ENCODE data around the gene CLOCK.

The CLOCK gene

DNA sequence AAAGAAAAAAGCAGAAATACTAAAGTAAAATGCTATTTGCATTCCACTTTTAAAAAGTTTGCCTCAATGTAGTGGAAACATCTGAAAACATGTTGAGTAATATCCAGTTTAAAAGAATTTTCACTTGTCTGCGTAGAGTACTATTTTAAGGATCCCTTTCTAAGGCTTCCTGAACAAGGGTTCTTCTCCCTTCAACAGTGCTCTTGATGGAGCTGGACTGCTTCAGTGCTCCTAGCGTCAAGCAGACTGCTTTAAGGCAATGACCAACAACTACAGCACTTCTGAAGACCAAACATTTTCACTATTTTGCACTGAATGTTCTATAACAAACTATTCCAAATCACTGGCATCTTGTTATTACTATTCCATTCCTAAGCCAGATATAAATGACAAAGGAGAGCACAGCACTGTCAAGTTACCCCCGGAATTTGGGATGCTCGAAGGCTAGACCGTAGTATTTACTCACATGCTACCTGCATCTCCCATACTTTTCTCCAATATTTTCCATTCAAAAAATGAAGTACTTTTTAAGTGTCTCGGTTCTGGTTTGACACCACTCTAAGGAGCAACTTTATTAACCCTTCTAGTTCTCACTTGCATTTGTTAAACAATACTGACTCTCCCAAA is 114.9 kb downstream of the CLOCK start:
- FAIRE-seq (no peak), DNase-seq (ENCODE audit: low spot score) (no peak)

DNA sequence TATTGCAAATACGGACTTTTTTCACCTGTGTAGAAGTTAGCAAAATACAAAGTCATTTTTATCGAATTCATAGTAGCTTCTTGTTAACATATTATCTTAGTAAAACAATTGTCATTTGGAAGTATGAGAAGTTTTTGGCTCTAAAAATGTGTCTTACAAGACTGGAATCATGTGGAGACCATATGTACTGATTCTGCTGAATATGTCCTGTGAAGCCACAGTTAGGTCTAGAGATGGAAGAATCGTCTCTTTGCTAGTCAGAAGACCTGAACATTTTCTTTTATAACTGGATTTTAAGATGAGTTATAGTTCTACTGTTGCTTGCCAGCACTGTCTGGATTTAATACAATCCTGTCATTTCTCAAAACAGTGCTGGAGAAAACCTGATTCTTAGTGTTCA is 121.9 kb downstream of the CLOCK start:
- FAIRE-seq = no peak
- no peak for DNase-seq (ENCODE audit: low spot score)

- FAIRE-seq (no peak), DNase-seq (ENCODE audit: low spot score) (no peak)
Measured at GRCh38 chr4:55416176-55416575, 130.5 kb downstream of the CLOCK start.

DNA sequence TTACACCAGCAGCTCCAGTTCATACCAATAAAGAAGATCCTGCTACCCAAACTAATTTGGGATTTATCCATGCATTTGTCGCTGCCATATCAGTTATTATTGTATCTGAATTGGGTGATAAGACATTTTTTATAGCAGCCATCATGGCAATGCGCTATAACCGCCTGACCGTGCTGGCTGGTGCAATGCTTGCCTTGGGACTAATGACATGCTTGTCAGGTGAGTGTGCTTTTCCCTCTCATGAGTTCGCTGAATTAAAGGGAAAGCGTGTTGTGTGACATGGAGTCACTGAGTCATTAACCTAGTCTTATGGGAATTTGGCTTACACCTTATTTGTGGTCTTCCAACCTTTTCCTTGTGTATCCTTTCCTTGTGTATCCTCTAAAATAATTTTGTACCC is 135.1 kb downstream of the CLOCK start:
- DNase-seq (ENCODE audit: low spot score) (no peak), FAIRE-seq (no peak)

DNA sequence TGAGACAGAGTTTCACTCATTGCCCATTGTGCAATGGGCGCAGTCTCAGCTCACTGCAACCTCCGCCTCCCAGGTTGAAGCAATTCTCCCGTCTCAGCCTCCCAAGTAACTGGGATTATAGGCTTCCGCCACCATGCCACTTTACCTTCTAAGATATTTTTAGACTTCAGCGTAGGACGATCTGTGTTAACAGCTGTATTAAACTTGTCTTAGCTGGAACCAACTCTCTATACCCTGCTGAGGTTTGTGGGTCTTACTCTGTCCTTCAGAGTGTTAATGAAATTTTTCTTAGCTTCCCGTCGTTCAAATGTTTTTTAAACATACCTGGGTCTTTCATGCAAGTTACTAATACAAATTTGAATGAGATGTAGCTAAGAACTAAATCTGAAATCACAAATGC is 136.3 kb downstream of the CLOCK start:
- DNase-seq (ENCODE audit: low spot score) (no peak), FAIRE-seq (no peak)

DNA sequence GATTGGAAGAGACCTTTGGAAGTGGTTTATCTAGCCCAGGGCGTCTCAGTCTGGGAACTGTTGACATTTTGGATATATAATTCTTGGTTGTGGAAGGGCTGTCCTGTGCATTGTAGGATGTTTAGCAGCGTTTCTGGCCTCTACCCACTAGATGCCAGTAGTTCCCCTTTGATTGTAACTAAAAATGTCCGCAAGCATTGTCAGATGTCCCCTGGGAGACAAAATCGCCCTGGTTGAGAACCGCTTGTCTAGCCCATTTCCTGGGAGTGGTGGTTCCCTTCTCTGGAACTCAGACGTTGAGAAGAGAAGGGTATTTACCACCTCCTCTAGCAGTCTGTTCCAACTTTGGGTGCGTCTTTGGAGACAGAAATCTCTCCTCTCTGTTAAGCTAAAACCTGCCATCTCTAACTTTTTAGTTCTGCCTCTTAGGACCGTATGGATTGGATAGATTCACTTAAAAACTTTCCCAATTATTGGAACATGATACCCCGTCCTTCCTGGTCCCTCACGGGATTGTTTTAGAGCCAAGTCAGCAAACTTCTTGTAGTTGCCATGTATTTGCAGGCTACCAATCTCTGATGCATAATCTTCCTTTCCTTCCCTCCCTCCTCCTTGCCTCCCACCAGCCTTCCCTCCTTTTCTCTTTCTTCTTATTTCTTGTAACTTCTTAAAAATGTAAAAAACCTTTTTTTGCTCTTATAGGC is 137.1 kb downstream of the CLOCK start:
- DNase-seq (ENCODE audit: low spot score) = peak; percentile 67
- no peak for FAIRE-seq

GRCh38 chr4:55407764-55408163 is 138.9 kb downstream of the CLOCK start:
- no peak for FAIRE-seq
- no peak for DNase-seq (ENCODE audit: low spot score)

GRCh38 chr4:55407119-55407518 is 139.6 kb downstream of the CLOCK start:
- FAIRE-seq = no peak
- DNase-seq (ENCODE audit: low spot score) = no peak

DNA sequence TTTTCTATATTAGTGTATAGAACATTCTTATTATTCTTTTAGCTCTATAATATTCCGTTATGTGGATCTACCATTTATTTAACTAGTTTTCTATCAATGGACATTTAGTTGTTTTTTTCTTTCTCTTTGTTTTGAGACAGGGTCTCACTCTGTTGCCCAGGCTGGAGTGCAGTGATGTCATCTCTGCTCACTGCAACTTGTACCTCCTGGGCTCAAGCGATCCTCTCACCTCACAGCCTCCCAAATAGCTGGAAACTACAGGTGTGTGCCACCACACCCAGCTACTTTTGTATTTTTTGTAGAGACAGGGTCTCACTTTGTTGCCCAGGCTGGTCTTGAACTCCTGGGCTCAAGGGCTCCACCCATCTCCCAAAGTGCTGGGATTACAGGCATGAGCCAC is 140.2 kb downstream of the CLOCK start:
- DNase-seq (ENCODE audit: low spot score) (no peak), FAIRE-seq (no peak)

GRCh38 chr4:55405073-55405472 is 141.6 kb downstream of the CLOCK start:
- no peak for FAIRE-seq

GRCh38 chr4:55399581-55399980 is 147.1 kb downstream of the CLOCK start:
- DNase-seq (ENCODE audit: low spot score) (no peak), FAIRE-seq (no peak)

More at GRCh38 chr4:55405073-55405472, 141.6 kb downstream of the CLOCK start:
- DNase-seq (ENCODE audit: low spot score) = no peak

- FAIRE-seq (no peak), DNase-seq (ENCODE audit: low spot score) (no peak)
Measured at GRCh38 chr4:55398966-55399365, 147.7 kb downstream of the CLOCK start.

GRCh38 chr4:55398461-55398860 is 148.2 kb downstream of the CLOCK start:
- DNase-seq (ENCODE audit: low spot score) = no peak

GRCh38 chr4:55397520-55398321 is 149.0 kb downstream of the CLOCK start:
- no peak for FAIRE-seq

More at GRCh38 chr4:55398461-55398860, 148.2 kb downstream of the CLOCK start:
- no peak for FAIRE-seq

DNA sequence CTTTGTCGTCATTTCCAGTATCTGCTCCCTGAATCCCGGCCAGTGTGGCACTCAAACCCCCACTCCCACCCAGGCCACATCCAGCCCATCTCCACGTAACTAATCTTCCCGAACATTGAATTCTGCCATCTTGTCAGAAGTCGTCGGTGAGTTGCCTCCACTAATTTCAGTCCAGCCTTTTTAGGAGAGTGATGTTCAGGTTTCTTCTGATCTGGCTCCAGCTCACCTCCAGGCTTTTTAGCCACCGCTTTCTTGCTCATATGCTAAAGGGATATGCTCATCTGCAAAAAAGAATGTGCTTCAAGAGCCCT is 149.6 kb downstream of the CLOCK start:
- no peak for DNase-seq (ENCODE audit: low spot score)
- no peak for FAIRE-seq

More at GRCh38 chr4:55397520-55398321, 149.0 kb downstream of the CLOCK start:
- DNase-seq (ENCODE audit: low spot score) = no peak

DNA sequence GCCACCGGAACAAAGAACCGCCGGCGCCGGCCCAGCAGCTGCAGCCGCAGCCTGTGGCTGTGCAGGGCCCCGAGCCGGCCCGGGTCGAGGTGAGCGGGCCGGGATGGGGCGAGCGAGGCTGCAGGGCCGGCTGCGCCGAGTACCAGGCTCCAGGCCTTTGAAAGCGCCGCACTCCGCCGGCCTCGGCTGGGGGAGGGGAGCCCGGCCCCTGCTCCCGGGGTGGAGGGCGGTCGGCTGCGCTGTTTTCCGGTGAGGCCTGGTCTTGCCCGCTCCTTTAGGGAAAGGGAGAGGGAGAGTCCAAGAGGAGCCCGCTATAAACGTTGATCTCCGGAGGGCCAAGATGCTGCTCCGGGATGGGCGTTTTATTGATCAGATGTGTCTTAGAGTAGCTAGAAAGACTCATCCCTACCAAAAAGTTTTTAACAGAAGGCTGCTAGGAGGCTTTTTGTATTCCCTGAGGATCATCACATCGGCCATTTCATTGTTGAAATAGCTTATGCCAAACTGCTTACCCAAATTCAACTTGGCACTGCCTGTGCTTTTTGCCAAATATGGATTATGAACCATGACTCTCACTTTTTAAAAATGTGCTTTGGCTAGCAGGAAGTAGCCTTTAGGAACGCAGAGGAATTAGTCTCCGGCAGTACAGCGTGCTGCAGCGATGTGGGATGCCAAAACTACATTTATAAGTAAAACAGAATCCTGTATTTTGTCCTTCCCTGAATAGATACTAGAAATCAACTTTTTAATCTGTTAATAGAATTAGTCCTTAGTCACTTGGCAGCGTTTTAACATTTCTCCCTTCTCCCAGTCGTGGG is 150.2 kb downstream of the CLOCK start:
- FAIRE-seq (no peak), DNase-seq (ENCODE audit: low spot score) (peak; percentile 70)

GRCh38 chr4:55395529-55396307 is 151.0 kb downstream of the CLOCK start, which contains the start of gene TMEM165:
TSS of gene TMEM165 (plus strand) at chr4:55395957. CDS start at chr4:55396190, 233 bp downstream.
- DNase-seq (ENCODE audit: low spot score) (peak; percentile 98), FAIRE-seq (peak; percentile 92)

- FAIRE-seq (no peak), DNase-seq (ENCODE audit: low spot score) (no peak)
Measured at GRCh38 chr4:55395218-55395528, 151.5 kb downstream of the CLOCK start.

DNA sequence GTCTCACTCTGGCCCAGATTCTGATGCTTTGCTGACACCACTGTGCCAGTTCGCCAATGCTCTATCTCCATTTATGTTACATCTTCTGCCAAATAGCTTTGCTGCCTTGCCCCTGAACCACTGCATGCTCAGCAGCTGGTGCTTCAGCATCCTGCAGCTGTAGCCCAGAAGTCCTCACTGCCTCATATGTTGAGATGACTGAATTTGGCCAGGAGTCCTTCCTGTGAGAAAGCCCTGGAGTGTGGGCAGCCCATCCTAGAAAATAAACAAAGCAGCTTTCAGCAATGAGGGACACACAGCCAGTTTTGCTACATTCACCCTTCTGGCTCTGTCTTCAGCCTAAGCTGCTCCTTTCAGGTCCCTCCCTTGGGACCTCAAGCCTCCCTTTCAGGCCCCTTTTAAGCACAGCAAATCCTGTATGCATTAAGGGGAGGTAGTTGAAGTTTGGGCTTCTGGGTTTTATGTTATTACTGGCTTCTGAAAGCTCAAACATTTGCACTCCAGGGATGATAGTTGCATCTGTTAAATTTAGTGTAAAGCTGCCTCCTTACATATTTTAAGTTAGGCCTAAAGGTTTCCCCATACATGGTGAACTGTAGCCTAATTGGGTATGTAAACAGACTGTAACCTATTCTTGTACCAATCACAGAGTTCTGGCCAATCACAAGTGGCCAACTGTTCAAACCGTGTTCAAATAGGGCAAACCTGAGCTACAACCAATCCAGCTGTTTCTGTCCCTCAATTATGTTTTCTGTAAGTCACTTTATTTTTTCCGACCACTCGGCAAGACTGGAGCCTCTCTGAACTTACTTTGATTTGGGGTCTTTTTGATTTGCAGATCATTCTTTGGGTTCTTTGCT is 153.0 kb downstream of the CLOCK start:
- FAIRE-seq = no peak
- DNase-seq (ENCODE audit: low spot score) = no peak

DNA sequence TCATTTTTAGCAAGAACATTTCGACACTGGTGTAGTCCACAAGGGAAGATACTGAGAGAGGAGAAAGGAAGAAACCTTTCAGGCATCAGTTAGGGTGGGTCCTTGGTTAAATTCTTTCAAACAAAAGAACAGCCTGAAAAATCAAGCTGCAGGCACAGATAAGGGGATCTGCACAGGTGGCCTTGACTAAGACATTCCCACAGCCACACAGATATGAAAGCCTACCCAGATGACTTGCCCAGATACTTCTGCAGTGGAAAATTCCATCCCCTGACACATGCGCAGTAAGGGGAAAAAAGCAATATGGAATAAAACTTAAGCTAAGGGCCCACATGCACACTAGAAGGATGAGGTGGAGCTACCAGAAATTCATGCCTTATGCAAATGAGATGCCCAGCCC is 159.9 kb downstream of the CLOCK start:
- FAIRE-seq (no peak), DNase-seq (ENCODE audit: low spot score) (no peak)
